K562 (cell line): ENCODE data around the gene IMMP2L. TPM values are rescaled to one million over a fixed set of nuclear protein-coding genes. Genes with fewer than 3 reads are reported as not detected.

Experiments
- CHD1 ChIP-seq: fragments of 200-600 bp; sonication (generic); IDR thresholded peaks from one replicate; pipeline ENCODE4 v1.6.1; 2012; ENCODE audit warnings: mild to moderate bottlenecking, moderate library complexity, low read length, inconsistent platforms
- CHD7 ChIP-seq: fragments of 200-600 bp; sonication (generic); IDR thresholded peaks from one replicate; pipeline ENCODE4 v1.6.1; 2012; ENCODE audit warnings: mild to moderate bottlenecking, low read depth, low read length, inconsistent platforms
- CXXC5 ChIP-seq: fragments of 250-450 bp; sonication (Bioruptor Pico); IDR thresholded peaks from 2 replicates; pipeline ENCODE4 v1.8.0; 2022; ENCODE audit warnings: inconsistent platforms, mild to moderate bottlenecking, moderate library complexity
- EHMT2 ChIP-seq: fragments of 450-650 bp; IDR thresholded peaks from 2 replicates; pipeline ENCODE4 v1.6.1; 2018; ENCODE audit warnings: antibody characterized with exemption
- HOXB6 ChIP-seq: fragments of 250-450 bp; sonication (Bioruptor Pico); IDR thresholded peaks from 2 replicates; pipeline ENCODE4 v1.5.1; 2022; ENCODE audit warnings: mild to moderate bottlenecking, borderline replicate concordance
- MBD2 ChIP-seq: sonication (generic); IDR thresholded peaks from 2 replicates; pipeline ENCODE4 v1.6.1; 2016; ENCODE audit warnings: low read depth, borderline replicate concordance
- PHB2 ChIP-seq: fragments of 450-650 bp; IDR thresholded peaks from 2 replicates; pipeline ENCODE4 v1.6.1; 2017; ENCODE audit warnings: low read depth
- POLR2B ChIP-seq: fragments of 450-650 bp; IDR thresholded peaks from 2 replicates; pipeline ENCODE4 v1.6.1; 2018; ENCODE audit warnings: low read depth; ENCODE audit not compliant: partially characterized antibody
- TAF7 ChIP-seq: fragments of 450-650 bp; IDR thresholded peaks from 2 replicates; pipeline ENCODE4 v1.6.1; 2016; ENCODE audit warnings: missing genetic modification characterization, missing compliant biosample characterization
- ZBTB9 ChIP-seq: fragments of 450-650 bp; formaldehyde crosslinking; IDR thresholded peaks from 2 replicates; pipeline ENCODE4 v1.4.0; 2020; ENCODE audit warnings: mild to moderate bottlenecking, moderate library complexity
- ZNF197 ChIP-seq: fragments of 200-800 bp; sonication (Bioruptor generic); IDR thresholded peaks from 2 replicates; pipeline ENCODE4 v1.6.1; 2016; ENCODE audit warnings: low read depth, missing genetic modification characterization, missing compliant biosample characterization
- polyA plus RNA-seq, 8 experiments: library from polyadenylated mRNA; depleted of rRNA in 4 of 8; stranded (reverse) in 5 of 8; unstranded in 3 of 8; fragments of >200 nt; fragmentation: Nextera tagmentation in 2 of 8; fragmentation: Illumina TruSeq in 1 of 8; extraction: Ambion mirVana in 2 of 8; extraction: Trizol in 1 of 8; gene quantifications; 2 replicates each; pipeline versions ENCODE4 v1.2.1 to v1.2.3, GENCODE V29; 2011 to 2014; ENCODE audit warnings: inconsistent platforms in 1 of 8, missing spikeins in 1 of 8
- total RNA-seq, 7 experiments: library from RNA; depleted of rRNA in 6 of 7; stranded (reverse); fragments of >200 nt in 6 of 7; fragmentation: Illumina TruSeq in 2 of 7; extraction: Trizol in 2 of 7; gene quantifications; 2 replicates each; pipeline versions ENCODE4 v1.2.1 to v1.2.3, GENCODE V29; 2011 to 2021; ENCODE audit warnings: low replicate concordance in 1 of 7
- TF ChIP-seq, protein P1 (sequence below): fragments of 250-450 bp; sonication (Bioruptor Pico); IDR thresholded peaks from 2 replicates; pipeline ENCODE4 v1.8.0; 2022; ENCODE audit warnings: inconsistent platforms

The IMMP2L gene
- total and polyA plus RNA-seq, 9 of the 15 experiments (the other 6 are each of a cell fraction or from before 2014, with no cell fraction given): 29.7 to 116 (median 53.0) TPM

- TF ChIP-seq EHMT2 (peak; percentile 87), HOXB6 (CRISPR knock-in tag) (no peak), ZBTB9 (CRISPR knock-in tag) (no peak), CHD1 (no peak), CXXC5 (CRISPR knock-in tag) (peak; percentile 53), ZNF197 (CRISPR knock-in tag) (0 out of 2 replicates have a peak, but pooled peaks have one; percentile 25), PHB2 (peak; percentile 90), TAF7 (tag) (no peak; the same call in 1 of the 2 replicates), POLR2B (peak; percentile 19), MBD2 (peak; percentile 81), CHD7 (no peak)
- TF ChIP-seq, protein P1, sequence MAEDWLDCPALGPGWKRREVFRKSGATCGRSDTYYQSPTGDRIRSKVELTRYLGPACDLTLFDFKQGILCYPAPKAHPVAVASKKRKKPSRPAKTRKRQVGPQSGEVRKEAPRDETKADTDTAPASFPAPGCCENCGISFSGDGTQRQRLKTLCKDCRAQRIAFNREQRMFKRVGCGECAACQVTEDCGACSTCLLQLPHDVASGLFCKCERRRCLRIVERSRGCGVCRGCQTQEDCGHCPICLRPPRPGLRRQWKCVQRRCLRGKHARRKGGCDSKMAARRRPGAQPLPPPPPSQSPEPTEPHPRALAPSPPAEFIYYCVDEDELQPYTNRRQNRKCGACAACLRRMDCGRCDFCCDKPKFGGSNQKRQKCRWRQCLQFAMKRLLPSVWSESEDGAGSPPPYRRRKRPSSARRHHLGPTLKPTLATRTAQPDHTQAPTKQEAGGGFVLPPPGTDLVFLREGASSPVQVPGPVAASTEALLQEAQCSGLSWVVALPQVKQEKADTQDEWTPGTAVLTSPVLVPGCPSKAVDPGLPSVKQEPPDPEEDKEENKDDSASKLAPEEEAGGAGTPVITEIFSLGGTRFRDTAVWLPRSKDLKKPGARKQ (CRISPR knock-in tag): no peak
These were observed 123.7 kb downstream of the IMMP2L start (continued) for GRCh38 chr7:111438369-111439289.
